G401 (cell line): Measurements from ENCODE around the gene HECTD3. TPM values are rescaled to one million over a fixed set of nuclear protein-coding genes. Genes with fewer than 3 reads are reported as not detected.

Experiments
- DNase-seq: peaks from one replicate; pipeline ENCODE4 v3.0.0-alpha.2; 2015; ENCODE audit warnings: low spot score
- in situ Hi-C: cut with HindIII; loops from 2 replicates; pipeline ENCODE4 v1.10.0; 2016; ENCODE audit warnings: low sequenced_read_pairs, mixed read lengths
- total RNA-seq: library from RNA; depleted of rRNA; stranded (reverse); fragments of >200 nt; shearing (Covaris generic); gene quantifications from 2 replicates; pipeline ENCODE4 v1.2.3, GENCODE V29; 2014; rRNA removed

The HECTD3 gene
- total RNA-seq: 10.9 and 18.5 TPM in 2 replicates

DNA sequence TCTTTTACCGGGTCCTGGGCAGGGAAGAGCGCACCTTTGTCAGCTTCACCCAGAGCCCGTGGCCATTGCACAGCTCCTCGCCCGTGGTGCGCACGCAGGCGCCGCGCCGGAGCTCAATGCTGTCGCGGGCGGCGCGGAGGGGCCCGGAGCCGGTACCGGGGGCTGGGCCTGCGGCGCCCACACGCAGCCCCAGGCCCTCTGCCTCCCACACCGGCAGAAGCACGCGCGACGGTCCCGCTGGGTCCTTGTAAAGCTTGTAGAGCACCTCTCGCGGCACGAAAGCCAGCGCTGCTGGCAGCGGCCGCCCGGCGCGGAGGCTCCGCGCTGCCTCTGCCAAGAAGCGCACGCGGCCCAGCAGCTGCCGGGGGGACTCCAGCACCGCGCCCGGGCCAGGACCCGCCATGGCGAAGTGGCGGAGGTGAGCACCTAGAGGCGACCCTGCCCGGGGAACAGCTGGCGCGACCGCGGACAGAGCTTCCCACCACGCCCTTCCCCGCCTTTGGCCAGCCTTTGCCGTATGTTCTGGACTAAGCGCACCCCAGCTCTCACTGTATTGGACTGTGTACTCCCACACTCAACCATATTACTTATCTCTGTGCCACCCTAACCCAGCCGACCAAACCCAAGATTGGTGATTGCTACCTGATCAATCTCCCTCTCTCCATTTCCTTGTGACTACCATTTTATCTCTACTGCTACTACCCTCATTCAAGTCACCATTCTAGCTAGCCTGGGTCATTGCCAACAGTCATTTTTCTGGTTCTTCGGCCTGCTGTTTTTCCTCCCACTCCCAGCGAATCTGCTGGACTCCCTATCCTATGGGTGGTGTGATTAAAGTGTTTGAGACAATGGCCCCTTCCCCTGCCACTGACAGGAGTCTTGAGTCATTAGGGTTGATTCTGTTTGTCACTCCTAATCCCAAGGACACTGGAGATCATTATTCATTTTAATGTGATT is at the start of gene HECTD3:
Gene HECTD3 (minus strand): TSS at position 470 of the 957 bp plus-strand sequence. CDS start 67 bp downstream, at position 403.
- DNase-seq: peak; percentile 90
- in situ Hi-C loops: no loop called here

DNA sequence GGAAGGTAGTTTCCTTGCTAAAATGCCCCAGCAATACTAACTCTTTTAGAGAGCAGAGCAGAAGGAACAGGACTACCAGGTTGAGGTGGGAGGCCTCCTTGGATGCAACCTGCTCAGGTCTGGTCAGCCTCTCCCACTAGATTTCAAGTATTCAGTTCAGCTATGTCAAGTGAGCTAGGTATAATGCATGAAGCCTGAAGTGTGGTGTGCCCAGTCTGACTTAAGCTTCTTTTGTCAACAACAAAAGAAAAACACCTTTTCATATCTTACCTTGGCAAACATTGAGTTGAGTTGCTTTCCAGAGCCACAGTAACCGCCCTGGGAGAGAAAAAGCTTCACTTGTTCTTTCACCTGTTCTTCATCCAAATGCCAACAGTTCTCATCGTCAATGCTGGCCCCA is 48.7 kb upstream of the HECTD3 start:
- in situ Hi-C loops: no loop called here
- DNase-seq: no peak

DNA sequence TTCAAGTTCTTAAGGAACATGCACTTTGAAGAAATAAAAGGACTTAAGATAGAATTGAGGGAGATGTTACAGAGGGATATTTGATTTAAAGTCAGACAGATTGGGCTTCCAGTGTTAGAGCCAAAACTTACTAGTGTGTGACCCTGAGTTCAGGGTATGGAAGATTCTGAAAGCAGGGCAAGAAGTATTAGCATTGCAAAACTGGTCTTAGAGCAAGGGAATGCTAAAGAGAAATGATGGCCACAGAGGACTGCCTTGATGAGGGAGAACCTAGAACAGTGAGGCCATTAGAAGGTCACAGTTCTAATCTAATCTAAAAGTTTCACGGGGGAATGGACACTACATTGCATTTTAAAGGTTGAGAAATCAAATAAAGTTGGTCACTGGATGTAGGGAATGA is 46.4 kb upstream of the HECTD3 start:
- in situ Hi-C loops: no loop called here
- DNase-seq: no peak

DNA sequence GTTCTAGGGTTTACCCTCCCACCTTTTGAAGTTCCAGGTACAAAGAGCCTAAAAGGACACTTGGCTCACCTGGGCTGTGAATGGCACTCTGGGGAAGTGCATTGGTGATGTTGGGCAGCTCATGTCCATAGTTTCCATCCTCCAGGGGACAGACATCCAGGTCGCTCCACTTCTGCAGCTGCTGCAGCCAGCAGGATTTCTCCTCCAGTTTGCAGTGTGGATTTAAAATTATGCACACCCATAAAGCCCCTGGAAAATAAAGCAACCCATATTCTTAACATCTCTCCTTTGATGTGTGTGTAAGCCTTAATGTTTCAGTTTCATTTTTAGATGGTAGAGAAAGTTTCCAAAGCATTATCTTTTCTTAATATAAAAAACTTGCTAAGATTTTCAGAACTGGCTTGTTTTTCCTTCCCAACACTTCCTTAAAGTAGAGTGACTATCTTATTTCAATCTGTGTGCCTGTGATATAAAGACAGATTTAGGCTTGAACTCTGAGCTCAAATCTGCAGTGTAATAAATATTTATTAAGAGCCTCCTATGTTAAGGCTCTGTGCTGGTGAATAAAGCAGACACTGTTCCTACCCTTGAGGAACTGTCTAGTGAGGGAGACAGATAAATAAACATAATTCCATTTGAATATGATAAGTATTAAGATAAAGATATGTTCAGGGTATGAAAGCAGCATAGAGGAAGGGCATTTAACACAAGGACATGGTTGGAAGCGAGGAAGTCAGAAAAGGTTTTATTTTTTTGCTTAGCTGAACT is 40.1 kb upstream of the HECTD3 start:
- in situ Hi-C loops: no loop called here
- DNase-seq: no peak

DNA sequence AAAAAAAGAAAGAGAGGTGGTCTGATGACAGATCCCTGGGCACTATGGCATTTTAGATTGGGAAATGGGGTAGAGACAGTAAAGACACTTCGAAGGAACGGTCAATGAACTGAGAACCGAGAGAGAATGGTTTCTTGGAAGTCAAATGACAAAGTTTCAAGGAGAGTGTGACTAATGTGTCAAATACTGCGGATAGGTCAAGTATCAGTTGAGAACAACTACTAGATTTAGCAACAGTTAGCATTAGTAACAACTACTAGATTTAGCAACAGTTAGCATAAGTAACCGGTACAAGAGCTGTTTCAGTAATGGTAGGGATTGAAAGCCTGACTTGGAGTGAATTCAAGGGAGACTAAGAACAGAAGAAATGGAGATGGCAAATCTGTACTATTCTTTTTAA is 35.9 kb upstream of the HECTD3 start:
- in situ Hi-C loops: no loop called here
- DNase-seq: no peak

DNA sequence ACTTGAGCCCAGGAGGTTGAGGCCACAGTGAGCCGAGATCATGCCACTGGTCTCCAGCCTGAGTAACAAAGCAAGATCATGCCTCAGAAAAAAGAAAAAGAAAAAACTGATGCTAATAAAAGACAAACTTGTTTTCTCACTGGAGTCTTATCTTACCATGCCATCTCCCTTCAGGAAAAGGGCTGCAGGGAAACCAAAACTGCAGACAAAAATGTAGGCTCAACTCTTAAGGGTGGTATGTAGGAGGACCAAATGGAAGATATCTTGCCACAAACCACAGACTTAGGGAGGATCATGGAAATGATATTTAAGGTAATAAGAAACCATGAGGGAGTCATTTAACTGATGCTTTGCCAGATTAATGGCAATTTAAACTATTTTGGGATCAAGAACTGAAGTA is 33.8 kb upstream of the HECTD3 start:
- no peak for DNase-seq
- in situ Hi-C loops: no loop called here

DNA sequence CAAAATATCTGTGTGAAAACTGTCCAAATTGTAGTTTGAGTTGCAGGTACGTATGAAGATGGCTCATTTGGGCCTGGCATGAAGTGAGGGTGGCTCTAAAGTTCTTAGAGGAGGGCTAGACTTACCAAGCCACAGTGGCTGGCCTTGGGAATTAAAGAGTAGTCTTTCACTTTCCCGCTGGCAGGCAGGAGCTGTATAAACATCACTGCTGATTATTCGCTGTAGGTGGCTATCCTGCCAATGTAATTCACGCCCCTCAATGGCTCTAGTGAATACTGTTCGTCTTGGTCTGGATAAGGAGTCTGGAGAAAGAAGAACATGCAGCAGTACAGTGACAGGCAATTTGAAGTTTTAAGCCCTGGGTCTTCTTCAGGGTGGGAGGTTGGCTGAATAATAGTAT is 32.0 kb upstream of the HECTD3 start:
- DNase-seq: no peak
- in situ Hi-C loops: no loop called here

DNA sequence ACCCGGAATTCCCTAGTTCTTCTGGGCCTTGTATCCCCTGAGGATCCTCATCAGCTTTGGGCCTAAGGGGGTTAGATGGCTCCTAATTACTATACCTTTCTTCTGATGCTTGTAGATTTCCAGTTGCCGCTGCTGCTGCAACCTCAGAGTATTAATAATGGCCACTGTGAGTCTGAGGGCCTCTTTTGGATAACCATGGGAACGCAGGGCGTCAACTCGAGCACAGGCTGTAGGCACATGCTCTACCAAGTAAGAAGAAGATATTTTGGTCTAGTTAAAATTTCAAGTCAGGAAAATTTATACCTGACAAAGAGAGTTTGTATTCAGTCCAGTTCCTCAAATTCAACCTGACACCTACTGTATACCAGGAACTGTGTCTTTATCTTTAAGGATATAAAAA is 29.2 kb upstream of the HECTD3 start:
- no peak for DNase-seq
- in situ Hi-C loops: no loop called here

DNA sequence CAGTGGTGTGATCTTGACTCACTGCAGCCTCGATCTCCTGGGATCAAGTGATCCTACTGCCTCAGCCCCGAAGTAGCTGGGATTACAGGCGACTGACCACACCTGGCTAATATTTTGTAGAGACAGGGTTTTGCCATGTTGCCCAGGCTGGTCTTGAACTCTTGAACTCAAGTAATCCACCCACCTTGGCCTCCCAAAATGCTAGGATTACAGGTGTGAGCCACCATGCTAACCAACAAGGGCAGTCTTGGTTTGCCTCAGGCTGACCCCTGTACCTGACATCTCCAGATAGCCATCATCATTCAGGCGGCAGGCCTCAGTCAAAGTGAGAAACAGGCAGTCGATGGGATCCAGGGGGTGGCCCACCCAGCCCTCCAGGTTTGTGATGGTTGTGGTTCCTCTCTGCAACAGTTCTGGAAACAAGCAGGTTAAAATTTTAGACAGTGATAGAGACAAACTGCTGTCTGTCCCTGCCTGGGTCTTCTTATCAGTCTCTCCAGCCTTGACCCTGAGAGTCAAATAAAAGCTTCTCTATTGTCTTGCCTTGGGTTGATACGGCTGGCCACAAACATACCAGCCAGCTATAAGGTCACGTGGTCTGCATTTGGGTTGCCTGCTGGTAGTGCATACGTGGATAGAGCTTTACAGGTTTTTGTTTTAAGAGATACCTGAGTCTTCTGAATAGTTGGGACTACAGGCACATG is 27.7 kb upstream of the HECTD3 start:
- in situ Hi-C loops: no loop called here
- DNase-seq: no peak

DNA sequence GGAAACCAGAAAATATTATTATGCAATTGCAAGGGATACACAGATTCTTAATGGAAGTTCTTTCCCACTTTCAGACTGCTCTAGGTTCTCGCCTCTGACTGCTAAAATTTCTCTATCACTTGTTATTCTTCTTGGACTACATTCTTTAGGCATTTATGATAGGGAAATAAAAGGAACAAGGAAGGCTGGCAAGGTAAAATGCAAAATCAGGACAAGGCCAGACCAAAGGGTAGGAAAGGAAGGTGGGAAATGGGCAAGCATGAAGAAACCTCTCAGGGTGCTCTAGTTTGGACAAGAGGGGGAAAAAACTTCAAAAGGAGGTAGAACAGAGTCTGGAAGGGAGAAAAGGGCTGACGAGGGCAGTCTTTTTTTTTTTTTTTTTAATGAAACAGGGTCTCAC is 27.1 kb upstream of the HECTD3 start:
- no peak for DNase-seq
- in situ Hi-C loops: no loop called here

DNA sequence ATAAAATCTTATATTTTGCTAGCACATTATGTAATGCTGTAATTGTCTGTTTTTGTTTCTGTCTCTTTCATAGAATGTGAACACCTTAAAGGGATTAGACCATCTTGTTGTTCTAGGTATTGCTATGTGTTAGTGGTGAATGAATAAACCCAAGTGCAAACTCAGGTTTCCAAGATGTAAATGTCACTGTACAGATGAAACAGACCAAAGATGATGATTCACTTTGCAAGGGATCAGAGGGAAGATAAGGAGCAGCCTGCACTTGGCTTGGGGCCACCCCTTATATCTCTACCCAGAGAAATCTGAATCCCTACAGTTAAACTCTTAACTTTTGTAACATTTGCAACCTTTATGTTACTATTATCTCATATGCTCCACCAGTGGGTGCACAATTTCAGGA is 26.3 kb upstream of the HECTD3 start:
- no peak for DNase-seq
- in situ Hi-C loops: no loop called here

DNA sequence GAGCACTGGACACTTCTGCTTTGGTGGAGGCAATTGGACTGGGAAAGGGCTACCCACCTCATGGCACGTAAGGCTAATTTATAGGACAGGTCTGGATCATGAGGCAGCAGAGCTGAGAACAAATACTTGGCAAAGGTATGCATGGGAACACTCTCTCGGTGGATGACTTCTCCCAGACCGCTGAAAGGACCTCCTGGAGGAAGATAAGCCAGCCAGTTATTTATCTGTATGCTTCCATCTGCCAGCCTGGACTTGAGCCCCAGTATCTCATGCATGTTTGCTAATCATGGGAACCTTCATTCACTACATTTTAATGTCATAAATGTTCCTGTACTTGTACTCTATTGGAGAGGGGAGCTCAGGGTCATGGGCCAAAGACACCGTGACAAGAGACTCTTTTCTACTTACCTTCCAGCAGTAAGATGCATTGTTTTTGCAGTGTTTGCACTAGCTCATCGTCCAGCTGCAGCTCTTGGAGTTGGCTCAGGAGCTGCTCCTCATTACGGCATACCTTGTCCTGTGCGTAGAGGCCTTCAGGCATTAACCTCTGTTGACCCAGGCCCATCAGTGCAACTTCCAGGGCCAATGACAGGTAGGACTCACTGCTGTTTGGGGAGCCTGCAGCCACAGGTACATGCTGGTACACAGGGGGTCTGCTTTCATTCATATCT is 24.6 kb upstream of the HECTD3 start:
- DNase-seq: peak; percentile 93
- in situ Hi-C loops: no loop called here

DNA sequence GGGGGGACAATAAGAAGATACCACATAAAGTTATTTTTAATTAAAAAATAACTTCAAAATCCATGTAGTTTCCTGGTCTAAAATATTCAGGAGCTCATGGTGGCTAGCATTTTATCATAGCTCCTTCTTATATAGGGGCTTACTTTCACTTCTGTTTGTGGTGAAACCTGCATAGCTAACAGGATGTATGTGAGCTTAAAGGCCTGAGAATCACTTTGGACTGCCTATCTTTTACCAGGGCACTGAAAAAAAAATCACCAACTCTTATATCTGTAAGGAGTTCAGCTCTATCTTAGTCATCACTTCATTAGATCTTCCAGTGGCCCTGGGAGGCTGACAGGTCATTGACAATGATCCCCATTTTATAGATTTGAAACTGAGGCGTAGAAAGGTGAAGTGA is 22.2 kb upstream of the HECTD3 start:
- in situ Hi-C loops: no loop called here
- no peak for DNase-seq

DNA sequence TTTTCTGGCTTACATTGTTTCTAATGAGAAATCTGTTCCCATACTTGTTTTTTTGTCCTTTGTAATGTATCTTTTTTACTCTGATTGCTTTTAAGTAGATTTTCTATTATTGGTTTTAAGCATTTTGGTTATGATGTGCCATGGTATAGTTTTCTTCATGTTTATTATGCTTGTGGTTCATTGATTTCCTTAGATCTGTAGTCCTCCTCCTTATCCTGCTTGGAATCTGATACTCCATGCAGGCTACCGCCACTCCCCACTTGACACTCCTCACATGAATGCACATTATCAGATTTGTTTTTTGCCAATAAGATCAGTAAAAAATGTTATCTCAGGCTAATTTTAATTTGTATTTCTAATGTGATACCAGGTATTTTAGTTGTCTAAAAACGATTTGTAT is 21.7 kb upstream of the HECTD3 start:
- DNase-seq: no peak
- in situ Hi-C loops: no loop called here

DNA sequence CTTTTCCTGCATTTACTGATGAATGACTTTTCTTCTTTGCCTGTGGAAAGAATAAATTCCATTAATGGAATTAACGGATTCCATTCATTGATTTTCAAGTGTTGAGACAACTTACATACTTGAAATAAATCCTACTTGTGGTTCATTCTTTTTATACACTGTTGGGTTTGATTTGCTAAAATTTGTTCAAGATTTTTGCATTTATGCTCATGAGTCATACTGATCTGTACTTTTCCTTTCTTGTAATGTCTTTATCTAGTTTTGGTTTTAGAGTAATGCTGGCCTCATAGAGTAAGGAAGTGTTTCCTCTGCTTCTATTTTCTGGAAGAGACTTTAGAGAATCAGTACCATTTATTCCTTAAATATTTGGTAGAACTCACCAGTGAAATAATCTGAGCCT is 15.3 kb upstream of the HECTD3 start:
- no peak for DNase-seq
- in situ Hi-C loops: no loop called here

DNA sequence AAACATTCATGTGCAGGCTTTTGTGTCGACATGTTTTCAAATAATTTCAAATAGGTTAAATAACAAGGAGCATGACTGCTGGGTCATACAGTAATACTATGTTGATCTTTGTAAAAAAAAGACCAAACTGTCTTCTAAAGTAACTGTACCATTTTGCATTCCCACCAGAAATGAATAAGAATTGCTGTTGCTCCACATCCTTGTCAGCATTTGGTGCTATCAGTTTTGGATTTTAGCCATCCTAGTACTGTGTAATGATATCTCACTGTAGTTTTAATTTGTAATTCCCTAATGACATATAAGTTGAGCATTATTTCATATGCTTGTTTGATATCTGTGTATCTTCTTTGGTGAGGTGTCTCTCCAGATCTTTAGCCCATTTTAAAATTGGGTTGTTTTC is 12.5 kb upstream of the HECTD3 start:
- in situ Hi-C loops: no loop called here
- DNase-seq: no peak

DNA sequence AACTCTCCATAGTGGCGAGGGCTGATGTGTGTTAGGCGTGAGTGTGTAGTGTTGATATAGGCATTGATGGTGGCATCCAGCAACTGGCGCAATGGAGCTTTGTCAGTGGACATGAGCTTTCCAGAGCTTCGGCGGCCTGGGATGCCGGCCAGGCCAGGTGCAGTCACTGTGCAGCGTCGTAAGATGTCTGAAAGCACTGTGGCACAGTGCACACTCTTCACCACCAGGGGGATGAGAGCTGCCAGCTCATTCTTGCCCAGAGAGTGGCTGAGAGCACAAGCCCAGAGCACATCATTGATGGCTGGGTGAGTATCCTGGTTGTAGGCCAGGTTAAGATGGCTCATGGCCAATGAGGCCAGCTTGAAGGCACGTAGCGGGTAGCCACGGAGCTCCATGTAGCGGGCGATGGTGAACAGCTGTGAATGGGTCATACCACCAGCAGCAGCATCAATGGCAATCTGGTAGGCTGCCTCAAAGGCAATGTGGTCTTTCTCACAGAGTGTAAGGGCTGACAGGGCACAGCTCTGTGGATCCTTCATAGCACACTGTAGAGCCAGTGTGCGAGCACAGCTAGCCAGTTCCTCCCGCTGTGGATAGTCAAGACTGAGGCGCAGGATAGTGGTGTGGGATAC is 7.6 kb upstream of the HECTD3 start:
- in situ Hi-C loops: no loop called here

DNA sequence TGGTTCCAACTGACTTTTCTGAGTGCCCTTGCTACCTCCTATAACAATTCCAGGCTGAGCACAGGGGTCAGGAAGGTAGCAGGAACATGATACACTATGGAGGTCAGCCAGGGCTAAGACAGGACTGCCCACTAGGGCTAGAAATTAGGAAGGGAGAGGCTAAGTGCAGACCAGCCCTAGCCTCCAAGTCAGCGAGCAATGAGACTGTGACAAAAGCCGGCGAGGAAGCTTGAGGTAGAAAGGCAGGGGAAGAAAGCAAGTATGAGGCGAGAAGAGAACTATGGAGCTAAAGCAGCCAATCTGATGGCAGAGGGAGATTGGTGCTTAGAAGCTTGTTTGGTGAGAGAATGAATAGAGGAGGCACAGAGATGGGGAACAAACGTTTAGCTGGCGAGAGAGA is 5.6 kb upstream of the HECTD3 start:
- in situ Hi-C loops: no loop called here

More for the DNA sequence above, 7.6 kb upstream of the HECTD3 start:
- DNase-seq: peak; percentile 95

More for the DNA sequence above, 5.6 kb upstream of the HECTD3 start:
- no peak for DNase-seq
